ENCODE results near the gene ZFHX3.

ZFHX3 gene

DNA sequence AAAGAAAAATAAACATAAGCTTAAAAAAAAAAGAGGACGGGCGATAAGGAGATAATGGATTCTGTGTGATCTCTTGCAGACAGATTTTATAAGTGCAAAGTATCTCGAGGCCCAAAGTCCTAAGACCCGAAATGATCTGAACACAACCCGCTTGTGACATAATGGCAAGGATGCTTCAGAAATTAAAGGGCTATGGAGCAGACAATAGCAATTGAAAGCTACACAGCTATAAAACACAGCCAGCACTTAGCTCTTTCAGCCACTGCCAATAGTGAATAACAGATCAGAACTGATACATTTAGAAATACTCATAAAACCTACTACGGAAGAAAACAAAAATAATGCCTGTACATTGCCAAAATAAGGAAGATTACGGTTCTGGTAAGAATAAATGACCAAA is 117.5 kb downstream of the ZFHX3 start:
- in situ Hi-C loops (cut with HindIII; ENCODE audit: low pct_ligation_motif_present, low pct_unique_long_range_greater_than_20kb, low sequenced_read_pairs): no loop called here
- no peak for DNase-seq

DNA sequence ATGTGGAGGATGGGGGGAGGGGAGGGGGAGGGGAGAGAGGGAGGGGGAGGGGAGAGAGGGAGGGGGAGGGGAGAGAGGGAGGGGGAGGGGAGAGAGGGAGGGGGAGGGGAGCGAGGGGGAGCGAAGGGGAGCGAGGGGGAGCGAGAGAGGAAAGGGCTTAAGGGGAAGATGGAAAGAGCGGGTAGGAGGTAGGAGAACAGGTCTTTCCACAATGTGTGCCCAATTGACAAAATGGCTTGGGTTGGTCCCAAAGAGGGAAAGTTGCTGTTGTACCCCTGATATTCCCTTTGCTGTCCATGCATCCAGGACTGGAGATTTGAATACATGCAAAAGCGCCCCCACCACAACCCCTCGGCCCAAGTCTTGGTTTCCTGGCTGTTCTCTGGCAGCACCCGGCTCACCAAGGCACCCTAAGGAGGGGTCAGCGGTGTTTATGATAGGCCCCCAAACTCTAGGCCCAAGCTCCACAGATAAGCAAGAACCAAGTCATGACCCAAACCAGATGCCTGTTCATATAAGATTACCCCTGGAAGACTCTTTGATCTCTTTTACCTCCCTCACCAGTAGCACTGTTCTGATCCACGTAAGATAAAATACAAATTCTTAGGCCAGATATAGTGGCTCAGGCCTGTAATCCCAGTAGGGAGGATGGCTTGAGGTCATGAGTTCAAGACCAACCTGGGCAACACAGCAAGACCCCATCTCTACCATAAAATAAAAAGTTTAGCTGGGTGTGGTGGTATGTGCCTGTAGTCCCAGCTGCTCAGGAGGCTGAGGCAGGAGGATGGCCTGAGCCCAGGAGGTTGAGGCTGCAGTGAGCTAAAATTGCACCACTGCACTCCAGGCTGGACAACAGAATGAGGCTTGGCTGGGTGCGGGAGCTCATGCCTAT is 119.6 kb downstream of the ZFHX3 start:
- DNase-seq: no peak
- in situ Hi-C loops (cut with HindIII; ENCODE audit: low pct_ligation_motif_present, low pct_unique_long_range_greater_than_20kb, low sequenced_read_pairs): no loop called here

DNA sequence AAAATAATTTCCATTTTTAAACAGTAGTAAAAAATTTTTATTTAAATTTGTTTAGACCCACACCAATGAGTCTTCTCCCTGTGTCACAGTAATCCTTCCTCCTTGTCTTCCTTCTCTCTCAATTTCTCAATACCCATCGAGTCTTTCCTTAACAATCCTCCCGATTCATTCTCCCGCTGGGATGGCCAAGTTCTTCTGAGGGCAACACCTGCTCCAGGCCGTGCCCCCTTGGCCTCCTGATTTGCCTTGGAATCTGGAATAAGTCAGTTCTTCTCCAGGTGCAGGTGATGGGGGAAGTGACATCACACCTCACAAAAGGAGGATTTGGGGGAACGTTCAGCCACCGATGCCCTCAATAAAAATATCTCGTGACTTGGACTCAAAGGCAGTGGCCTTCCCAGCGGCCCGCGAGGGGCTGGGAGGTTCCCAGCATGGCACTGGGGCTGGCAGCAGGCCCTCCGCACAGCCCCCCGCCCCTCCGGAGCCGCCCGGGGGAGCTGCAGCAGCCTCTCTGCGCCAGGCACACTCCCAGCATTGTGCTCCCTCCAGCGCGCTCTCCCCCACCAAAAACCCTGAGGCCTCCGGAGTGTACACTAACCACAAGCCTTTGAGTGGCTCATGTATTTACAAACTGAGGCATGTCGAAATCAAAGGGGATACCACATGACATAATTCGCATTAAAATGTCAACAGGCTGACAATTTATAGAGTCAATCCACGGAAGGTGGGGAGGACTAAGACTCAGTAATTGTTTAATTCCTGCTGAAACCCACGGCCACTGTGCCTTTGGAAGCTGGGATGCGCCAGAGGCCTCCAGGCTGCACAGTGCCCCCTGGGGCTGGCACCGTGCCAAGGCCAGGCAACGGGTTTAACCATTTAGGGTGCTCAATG is 120.5 kb downstream of the ZFHX3 start:
- DNase-seq: peak; percentile 5
- in situ Hi-C loops (cut with HindIII; ENCODE audit: low pct_ligation_motif_present, low pct_unique_long_range_greater_than_20kb, low sequenced_read_pairs): no loop called here

DNA sequence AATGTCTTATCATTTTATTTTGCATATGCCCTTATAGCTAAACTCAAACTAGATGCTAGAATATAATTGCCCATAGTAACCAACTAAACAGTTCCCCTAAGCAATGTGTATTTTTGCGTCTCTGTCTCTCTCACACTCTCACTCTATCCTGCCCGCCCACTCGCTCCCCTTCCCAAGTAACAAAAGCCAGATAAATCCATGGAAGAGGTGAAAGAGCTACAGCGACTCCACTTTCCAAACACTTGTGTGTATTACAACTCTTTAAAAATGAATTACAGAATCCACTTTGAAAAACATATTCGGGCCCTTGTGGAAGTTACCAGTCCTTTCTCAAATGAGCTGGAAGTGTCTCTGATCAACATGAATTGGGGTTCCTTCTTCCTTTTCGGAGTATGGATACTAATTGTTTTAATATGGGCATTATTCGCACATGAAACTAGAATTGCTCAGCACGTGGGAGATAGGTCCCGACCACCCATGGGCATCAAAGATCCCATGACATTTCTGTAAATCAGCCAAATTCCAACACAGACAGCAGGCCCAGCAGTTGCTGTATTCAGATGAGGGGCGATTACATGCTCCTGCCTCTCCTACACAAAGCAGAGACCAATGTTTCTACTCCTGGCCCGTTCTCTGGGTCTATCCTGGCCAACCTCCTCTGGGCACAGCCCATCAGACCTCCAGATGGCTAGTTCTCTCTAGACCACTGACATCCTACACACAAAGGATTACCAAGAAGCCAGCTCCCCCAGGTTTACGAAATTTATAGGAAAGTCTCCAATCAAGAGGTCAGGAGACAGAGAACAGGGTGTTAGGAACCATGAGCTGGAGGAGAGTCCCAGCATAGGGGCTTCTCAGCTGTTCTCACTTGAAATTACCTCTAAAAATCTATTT is 121.5 kb downstream of the ZFHX3 start:
- no peak for DNase-seq
- in situ Hi-C loops (cut with HindIII; ENCODE audit: low pct_ligation_motif_present, low pct_unique_long_range_greater_than_20kb, low sequenced_read_pairs): no loop called here

DNA sequence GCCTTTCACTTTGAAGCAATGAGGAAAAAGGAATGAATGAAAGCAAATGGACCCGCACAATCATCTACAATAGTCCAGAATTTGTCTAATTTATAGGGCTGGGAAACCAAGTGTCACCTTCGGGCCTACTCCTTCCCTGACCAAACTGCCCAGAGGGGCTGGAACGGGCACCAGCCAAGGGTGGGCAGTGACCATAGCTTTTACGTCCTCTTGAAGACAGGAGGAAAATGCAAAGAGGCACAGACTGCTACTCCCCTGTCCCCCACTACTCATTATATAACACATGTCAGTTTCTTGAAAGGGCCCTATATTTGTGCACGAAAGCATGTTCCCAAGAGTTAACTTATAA is 122.3 kb downstream of the ZFHX3 start:
- in situ Hi-C loops (cut with HindIII; ENCODE audit: low pct_ligation_motif_present, low pct_unique_long_range_greater_than_20kb, low sequenced_read_pairs): no loop called here
- no peak for DNase-seq

DNA sequence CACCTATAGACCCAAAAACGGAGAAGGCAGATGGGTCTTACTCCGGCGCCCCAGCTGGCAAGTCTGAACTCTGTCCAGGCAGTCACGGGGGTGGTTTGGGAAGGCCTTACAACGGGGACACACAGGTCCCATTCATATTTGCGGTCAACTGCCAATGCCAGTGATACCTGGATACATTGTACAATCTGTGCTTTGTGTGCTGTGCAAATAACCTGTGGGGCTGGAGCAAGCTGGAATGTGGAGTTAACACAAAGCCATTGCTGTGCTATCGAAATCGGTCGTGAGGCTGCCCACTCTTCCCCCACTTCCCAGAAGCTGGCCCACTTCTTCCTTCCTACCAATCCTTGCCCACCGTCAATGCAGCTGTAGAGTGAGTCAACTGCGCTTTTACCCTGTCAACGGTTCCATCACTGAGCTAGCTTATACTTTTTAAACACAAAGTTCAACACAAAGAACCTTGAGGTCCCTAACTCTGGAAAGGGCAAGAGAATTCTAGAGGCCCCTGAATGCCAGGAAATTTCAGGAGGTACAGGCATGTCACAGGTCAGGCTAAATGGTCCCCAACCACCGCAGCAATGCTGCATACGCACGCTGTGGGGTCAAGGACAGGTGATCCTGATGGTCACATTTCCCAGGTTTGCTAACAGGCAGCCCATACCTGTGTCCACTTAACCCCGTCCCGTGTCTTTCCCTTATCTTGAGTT is 122.8 kb downstream of the ZFHX3 start:
- in situ Hi-C loops (cut with HindIII; ENCODE audit: low pct_ligation_motif_present, low pct_unique_long_range_greater_than_20kb, low sequenced_read_pairs): no loop called here
- DNase-seq: no peak

DNA sequence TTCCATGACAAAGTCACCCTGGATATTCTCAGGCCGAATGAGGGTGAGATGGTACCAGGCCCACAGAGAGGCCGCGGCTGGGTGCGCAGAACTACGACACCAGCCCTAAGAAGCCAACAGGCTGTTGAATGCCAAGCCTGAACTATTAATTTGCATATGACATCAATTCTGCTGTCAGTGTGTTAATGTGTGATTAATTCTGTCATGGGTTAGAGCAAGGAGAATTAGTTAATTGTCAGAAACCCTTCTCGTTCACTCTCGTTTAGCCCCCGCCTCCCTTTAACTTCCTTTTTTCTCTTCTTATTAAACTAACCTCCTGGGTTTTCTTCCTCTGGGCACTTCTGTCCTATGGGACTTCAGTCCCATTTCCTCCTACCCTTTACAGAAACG is 123.4 kb downstream of the ZFHX3 start:
- DNase-seq: no peak
- in situ Hi-C loops (cut with HindIII; ENCODE audit: low pct_ligation_motif_present, low pct_unique_long_range_greater_than_20kb, low sequenced_read_pairs): no loop called here

DNA sequence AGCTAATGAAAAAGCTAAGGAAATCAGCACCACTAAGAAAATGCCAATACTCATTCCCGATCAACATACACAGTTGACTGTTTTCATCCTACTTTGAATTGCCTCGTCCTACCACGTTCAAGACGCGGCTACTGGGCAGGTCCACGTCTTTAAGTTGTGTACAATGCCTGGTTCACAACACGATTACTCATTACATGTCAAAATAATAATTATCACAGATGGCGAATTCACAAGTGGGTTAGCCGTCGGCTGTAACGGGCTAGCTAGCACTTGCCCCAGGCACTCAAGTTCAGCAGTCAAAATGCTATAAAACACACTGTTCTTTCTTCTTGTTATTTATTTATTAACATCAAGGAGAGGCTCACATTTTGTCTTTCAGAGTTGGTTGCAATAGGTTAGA is 124.2 kb downstream of the ZFHX3 start:
- in situ Hi-C loops (cut with HindIII; ENCODE audit: low pct_ligation_motif_present, low pct_unique_long_range_greater_than_20kb, low sequenced_read_pairs): no loop called here
- DNase-seq: no peak

DNA sequence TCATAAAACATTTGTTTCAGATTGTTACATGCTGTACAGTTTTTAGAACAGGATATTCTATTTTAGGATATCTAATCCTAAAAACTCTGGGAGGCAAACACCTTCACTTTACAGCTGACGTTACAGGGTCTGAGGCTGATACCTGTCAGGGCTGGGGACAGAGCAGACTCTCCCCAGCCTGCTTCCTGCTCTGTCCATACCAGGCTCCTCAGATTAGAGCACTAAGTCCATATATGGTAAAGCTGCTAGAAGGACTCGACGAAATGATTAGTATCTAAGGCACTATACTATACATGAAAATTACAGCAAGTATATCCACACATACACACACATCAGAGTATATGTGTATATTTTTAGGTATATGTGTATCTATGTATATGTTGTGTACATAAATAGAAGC is 125.2 kb downstream of the ZFHX3 start:
- DNase-seq: no peak
- in situ Hi-C loops (cut with HindIII; ENCODE audit: low pct_ligation_motif_present, low pct_unique_long_range_greater_than_20kb, low sequenced_read_pairs): no loop called here

DNA sequence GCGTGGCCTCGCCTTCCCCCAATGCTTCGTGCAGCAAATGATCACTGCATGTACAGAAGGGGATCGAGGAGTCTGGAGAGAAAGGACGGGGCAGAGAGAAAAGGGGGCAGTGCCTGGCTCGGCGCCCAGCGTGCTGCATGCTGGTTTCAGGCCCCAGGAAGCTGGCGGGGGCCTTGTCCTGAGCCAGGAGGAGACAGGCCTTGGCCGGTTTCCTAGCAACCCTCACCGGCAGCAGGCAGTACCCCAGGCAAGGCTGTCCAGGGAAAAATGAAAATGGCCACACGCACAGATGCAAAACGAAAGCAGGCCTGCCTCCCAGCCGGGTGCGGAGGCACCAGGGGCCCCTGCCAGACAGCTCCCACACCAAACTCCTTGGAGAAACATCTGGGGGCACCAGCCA is 126.3 kb downstream of the ZFHX3 start:
- no peak for DNase-seq
- in situ Hi-C loops (cut with HindIII; ENCODE audit: low pct_ligation_motif_present, low pct_unique_long_range_greater_than_20kb, low sequenced_read_pairs): no loop called here

DNA sequence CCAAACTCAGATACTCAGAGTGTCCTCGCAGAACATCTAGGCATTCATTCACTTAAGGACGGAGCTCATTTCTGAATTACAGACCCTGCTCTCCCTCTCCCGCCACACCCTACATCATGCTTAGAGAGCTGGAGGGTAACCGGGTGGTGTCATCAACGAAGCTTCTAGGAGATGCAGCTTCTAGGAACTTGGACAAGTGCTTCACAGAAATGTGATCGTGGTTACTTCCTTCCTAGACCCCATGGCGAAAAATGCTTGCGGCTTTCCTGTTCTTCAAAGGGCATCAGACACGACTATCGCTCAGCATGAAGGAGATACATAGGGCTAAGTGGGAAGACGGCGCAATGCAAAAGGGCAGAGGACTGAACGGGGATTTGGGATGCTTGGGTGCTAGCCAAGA is 126.8 kb downstream of the ZFHX3 start:
- no peak for DNase-seq
- in situ Hi-C loops (cut with HindIII; ENCODE audit: low pct_ligation_motif_present, low pct_unique_long_range_greater_than_20kb, low sequenced_read_pairs): no loop called here

DNA sequence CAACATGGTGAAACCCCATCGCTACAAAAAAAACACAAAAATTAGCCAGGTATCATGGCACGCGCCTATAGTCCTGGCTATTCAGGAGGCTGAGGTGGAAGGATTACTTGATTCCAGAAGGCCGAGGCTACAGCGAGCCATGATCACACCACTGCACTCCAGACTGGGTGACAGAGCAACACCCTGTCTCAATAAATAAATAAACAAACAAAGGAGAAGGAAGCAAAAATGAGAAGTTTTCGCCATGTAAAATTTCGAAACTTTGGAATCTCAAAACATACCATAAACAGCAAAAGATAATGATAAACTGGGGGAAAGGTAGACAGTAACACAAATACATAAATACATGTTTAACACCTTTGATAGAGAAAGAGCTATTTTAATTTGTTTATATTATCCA is 130.9 kb downstream of the ZFHX3 start:
- DNase-seq: no peak
- in situ Hi-C loops (cut with HindIII; ENCODE audit: low pct_ligation_motif_present, low pct_unique_long_range_greater_than_20kb, low sequenced_read_pairs): no loop called here

DNA sequence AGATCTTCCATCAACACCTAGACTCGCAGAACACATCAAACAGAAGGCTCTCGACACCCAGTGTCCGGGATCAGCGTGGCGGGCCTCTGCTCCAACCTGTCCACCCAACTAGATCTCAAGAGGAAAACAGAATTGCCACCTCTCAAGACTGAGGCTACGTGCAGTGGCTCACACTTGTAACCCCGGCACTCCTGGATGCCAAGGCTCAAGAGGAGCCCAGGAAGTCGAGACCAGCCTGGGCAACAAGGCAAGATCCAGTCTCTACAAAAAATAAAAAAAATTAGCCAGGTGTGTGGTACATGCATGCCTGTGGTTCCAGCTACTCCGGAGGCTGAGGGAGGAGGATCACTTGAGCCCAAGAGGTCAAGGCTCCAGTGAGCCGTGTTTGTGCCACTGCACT is 132.6 kb downstream of the ZFHX3 start:
- no peak for DNase-seq
- in situ Hi-C loops (cut with HindIII; ENCODE audit: low pct_ligation_motif_present, low pct_unique_long_range_greater_than_20kb, low sequenced_read_pairs): no loop called here

DNA sequence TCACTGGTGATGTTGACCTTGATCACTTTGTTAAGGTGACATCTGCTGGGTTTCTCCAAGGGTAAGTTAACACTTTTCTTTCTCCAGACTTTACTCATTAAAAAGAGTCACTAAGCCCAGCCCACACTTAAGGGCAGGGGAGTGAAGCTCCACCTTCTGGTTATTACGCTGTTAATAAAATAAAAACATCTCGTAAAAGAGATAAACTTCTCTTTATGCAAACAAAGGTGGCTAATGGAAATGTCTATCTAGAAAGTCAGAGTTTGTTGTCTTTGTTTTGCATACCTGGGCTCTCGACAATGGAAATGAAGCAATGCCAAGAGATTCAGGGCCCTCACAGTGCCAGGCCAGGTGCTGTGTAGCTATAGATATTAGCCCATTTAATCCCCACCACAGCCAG is 134.4 kb downstream of the ZFHX3 start:
- in situ Hi-C loops (cut with HindIII; ENCODE audit: low pct_ligation_motif_present, low pct_unique_long_range_greater_than_20kb, low sequenced_read_pairs): no loop called here
- no peak for DNase-seq

DNA sequence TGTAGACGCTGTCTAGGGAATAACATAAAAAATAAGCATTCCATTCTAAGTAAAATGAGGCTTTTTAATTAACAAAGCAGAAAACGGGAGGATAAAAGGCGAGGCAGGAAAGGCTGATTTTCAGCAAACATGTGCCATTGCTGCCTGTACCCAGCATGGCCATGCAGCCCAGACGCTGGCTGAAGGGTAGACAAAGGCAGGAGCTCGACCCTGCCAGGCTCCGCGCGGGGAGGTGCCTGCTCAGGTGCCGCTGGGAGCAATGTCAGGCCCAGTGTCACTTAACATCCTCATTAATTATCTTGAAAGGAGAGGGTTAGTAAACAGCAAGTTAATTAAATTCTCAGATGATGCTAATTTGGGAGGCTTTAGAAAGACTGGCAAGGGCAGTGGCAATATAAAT is 136.0 kb downstream of the ZFHX3 start:
- in situ Hi-C loops (cut with HindIII; ENCODE audit: low pct_ligation_motif_present, low pct_unique_long_range_greater_than_20kb, low sequenced_read_pairs): no loop called here

DNA sequence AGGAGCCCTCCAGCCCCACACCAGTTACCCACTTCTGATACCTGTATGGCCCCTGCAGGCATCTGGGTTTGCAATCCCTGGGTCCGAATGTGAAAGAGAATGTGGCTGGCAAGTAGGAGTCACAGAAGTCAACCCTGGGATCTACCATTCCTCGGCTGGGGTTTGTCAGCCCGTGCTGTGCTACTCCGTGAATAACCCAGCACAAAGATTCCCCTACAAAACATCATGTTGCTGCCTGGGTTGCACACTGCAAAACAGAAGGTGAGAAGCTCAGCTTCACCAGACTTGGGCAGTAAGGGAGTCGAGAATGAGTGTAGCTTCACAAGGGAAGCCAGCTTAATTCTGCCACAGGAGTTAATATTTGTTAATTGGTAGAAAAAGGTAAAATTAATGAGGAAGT is 137.1 kb downstream of the ZFHX3 start:
- no peak for DNase-seq
- in situ Hi-C loops (cut with HindIII; ENCODE audit: low pct_ligation_motif_present, low pct_unique_long_range_greater_than_20kb, low sequenced_read_pairs): no loop called here

More for the DNA sequence above, 136.0 kb downstream of the ZFHX3 start:
- DNase-seq: no peak

DNA sequence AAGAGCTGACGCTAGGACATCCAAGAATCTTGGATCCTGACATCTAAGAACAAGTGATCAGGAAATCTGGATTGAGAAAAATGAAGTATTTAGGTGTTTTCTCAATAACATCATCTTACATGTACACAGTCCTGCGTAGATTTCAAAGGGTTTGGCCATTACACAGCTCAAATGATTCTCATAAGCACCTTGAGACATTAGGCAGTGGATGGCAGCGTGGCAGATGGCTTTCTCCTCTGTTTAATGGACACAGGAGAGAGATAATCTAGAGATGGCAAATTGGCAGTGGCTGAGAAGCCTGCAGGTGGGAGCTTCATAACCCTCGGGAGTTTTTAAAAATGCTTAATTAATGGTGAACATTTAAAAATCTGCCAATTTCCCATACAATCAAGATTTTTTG is 137.5 kb downstream of the ZFHX3 start:
- in situ Hi-C loops (cut with HindIII; ENCODE audit: low pct_ligation_motif_present, low pct_unique_long_range_greater_than_20kb, low sequenced_read_pairs): no loop called here
- no peak for DNase-seq

DNA sequence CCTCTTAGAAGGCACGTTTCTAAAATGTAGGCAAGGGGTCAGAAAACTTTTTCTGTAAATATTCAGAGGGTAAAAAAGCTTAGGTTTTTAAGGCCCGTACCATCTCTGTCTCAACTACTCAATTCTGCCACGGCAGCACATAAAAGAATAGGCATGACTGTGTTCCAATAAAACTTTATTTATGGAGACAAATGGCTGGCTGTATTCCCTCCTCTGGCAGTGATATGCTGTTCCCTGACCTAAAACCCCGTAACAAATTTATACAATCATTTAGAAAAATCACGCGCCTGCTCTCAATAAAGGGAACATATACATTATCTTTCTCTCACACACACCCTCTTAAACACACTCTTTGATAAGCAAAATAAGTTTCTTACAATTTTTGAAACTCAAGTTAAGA is 138.7 kb downstream of the ZFHX3 start:
- in situ Hi-C loops (cut with HindIII; ENCODE audit: low pct_ligation_motif_present, low pct_unique_long_range_greater_than_20kb, low sequenced_read_pairs): no loop called here
- DNase-seq: no peak

Measured in ACHN (cell line).